Activated CD4-positive, alpha-beta T cell treated with anti-CD3 and anti-CD28 coated beads for 1 hour (primary cell): ENCODE measurements around the gene CYP2B6.
"Not testable (repeated sequence)": the region's sequence is repeated elsewhere in the genome, so short reads cannot be mapped to it uniquely, and the experiment has no call there.

Experiments
- DNase-seq: peaks from one replicate; pipeline ENCODE4 v3.0.0-alpha.2; 2020

The CYP2B6 gene

GRCh38 chr19:40990972-40991381 is at the start of gene CYP2B6:
Gene CYP2B6 (plus strand): TSS chr19:40991282. CDS start chr19:40991306, 24 bp downstream.
- DNase-seq = no peak

GRCh38 chr19:40941481-40942219 is 49.4 kb upstream of the CYP2B6 start:
- DNase-seq = no peak

GRCh38 chr19:40945645-40946044 is 45.4 kb upstream of the CYP2B6 start:
- no peak for DNase-seq

- no peak for DNase-seq
Observed at GRCh38 chr19:40947114-40947513, 44.0 kb upstream of the CYP2B6 start.

- no peak for DNase-seq
Observed at GRCh38 chr19:40947573-40947972, 43.5 kb upstream of the CYP2B6 start.

- DNase-seq = no peak
Observed at GRCh38 chr19:40948580-40949299, 42.3 kb upstream of the CYP2B6 start.

- DNase-seq = no peak
Observed at GRCh38 chr19:40954573-40954972, 36.5 kb upstream of the CYP2B6 start.

- DNase-seq = no peak
Observed at GRCh38 chr19:40959338-40959737, 31.7 kb upstream of the CYP2B6 start.

- DNase-seq = no peak
Observed at GRCh38 chr19:40960062-40960685, 30.9 kb upstream of the CYP2B6 start.

- no peak for DNase-seq
Observed at GRCh38 chr19:40960780-40961179, 30.3 kb upstream of the CYP2B6 start.

- no peak for DNase-seq
Observed at GRCh38 chr19:40962460-40962961, 28.6 kb upstream of the CYP2B6 start.

GRCh38 chr19:40964361-40964760 is 26.7 kb upstream of the CYP2B6 start:
- DNase-seq = not testable (repeated sequence)

- not testable (repeated sequence) for DNase-seq
Observed at GRCh38 chr19:40965351-40965750, 25.7 kb upstream of the CYP2B6 start.

GRCh38 chr19:40966591-40966990 is 24.5 kb upstream of the CYP2B6 start:
- not testable (repeated sequence) for DNase-seq

GRCh38 chr19:40968065-40968464 is 23.0 kb upstream of the CYP2B6 start:
- not testable (repeated sequence) for DNase-seq

GRCh38 chr19:40969721-40970120 is 21.4 kb upstream of the CYP2B6 start:
- DNase-seq = not testable (repeated sequence)

GRCh38 chr19:40970396-40971345 is 20.4 kb upstream of the CYP2B6 start:
- DNase-seq = not testable (repeated sequence)

- DNase-seq = peak; percentile 68
Observed at GRCh38 chr19:40974633-40975037, 16.4 kb upstream of the CYP2B6 start.

GRCh38 chr19:40976134-40976533 is 14.9 kb upstream of the CYP2B6 start:
- DNase-seq = no peak

- DNase-seq = no peak
Observed at GRCh38 chr19:40976724-40977123, 14.4 kb upstream of the CYP2B6 start.

- not testable (repeated sequence) for DNase-seq
Observed at GRCh38 chr19:40979759-40980158, 11.3 kb upstream of the CYP2B6 start.

GRCh38 chr19:40980743-40981442 is 10.2 kb upstream of the CYP2B6 start:
- DNase-seq = not testable (repeated sequence)
